Peyer's patch (tissue), 4 donors: ENCODE data around the gene OGDHL. TPM values are rescaled to one million over a fixed set of nuclear protein-coding genes. Genes with fewer than 3 reads are reported as not detected.

ENCODE experiments used
- DNase-seq, 3 donors: peaks; one replicate each; pipeline ENCODE4 v3.0.0-alpha.2; 2017 to 2019
- H3K27ac ChIP-seq, 4 donors: fragments of 200-600 bp; sonication (generic); one replicate each; pipeline ENCODE4 v1.5.1; 2016 to 2019
- H3K27me3 ChIP-seq, 2 donors: fragments of 200-600 bp; sonication (generic); one replicate each; pipeline ENCODE4 v1.5.1; 2019
- H3K36me3 ChIP-seq, 3 donors: fragments of 200-600 bp; sonication (generic); one replicate each; pipeline ENCODE4 v1.5.1; 2016 to 2019
- H3K4me1 ChIP-seq, 4 donors: fragments of 200-600 bp; sonication (generic); one replicate each; pipeline ENCODE4 v1.5.1; 2016 to 2019
- H3K4me3 ChIP-seq, 4 donors: fragments of 200-600 bp; sonication (generic); 1 replicate in 3 of 4; 2 replicates in 1 of 4; pipeline ENCODE4 v1.5.1; 2016 to 2019; ENCODE audit warnings: mild to moderate bottlenecking in 1 of 4
- H3K9me3 ChIP-seq, 4 donors: fragments of 200-600 bp; sonication (generic); one replicate each; pipeline ENCODE4 v1.5.1; 2016 to 2019; ENCODE audit warnings: mild to moderate bottlenecking in 1 of 4
- POLR2A ChIP-seq, 2 donors: fragments of 450-650 bp; IDR thresholded peaks; one replicate each; pipeline ENCODE4 v1.5.1; 2017; ENCODE audit warnings: antibody characterized with exemption in 2 of 2, mild to moderate bottlenecking in 2 of 2, moderate library complexity in 2 of 2
- total RNA-seq, 4 donors: library from RNA; depleted of rRNA; stranded (reverse); fragments of >200 nt; gene quantifications; one replicate each; pipeline ENCODE4 v1.1.0, GENCODE V29; 2016
- TF ChIP-seq, protein P1 (sequence below), 6 experiments: fragments of 450-650 bp in 4 of 6; fragments of 200-600 bp in 2 of 6; sonication (generic) in 1 of 6; IDR thresholded peaks; one replicate each; pipeline ENCODE4 v1.5.1; 2017 to 2019; ENCODE audit warnings: antibody characterized with exemption in 6 of 6, mild to moderate bottlenecking in 3 of 6, moderate library complexity in 1 of 6

OGDHL gene
- total RNA-seq, 4 donors from 2014 or later = 1.7 to 4.3 (median 3.0) TPM

DNA sequence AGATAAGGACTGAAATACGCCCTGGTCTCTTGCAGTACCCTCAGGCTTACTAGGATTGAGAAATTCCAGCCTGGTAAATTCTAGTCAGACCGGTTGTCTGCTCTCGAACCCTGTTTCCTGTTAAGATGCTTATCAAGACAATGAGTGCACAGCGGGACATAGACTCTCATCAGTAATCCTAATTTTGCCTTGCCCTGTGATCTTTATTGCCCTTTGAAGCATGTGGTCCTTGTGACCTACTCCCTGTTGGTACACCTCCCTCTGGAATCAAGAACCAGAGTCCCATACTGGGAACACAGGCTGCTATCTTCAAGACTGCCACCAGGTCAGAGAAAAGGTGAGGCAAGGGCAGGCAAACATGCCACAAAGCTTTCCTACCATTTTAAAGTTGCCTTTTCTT is 75.5 kb downstream of the OGDHL start:
- DNase-seq = no peak
- Histone ChIP-seq H3K27me3 (no peaks in the 10 kb centered on the region), H3K9me3 (no peaks in the 10 kb centered on the region), H3K4me3 (no peak overlapping the region), H3K4me1 (no peaks in the 10 kb centered on the region), H3K36me3 (no peaks in the 10 kb centered on the region), H3K27ac (no peak overlapping the region)
- TF ChIP-seq, protein P1, sequence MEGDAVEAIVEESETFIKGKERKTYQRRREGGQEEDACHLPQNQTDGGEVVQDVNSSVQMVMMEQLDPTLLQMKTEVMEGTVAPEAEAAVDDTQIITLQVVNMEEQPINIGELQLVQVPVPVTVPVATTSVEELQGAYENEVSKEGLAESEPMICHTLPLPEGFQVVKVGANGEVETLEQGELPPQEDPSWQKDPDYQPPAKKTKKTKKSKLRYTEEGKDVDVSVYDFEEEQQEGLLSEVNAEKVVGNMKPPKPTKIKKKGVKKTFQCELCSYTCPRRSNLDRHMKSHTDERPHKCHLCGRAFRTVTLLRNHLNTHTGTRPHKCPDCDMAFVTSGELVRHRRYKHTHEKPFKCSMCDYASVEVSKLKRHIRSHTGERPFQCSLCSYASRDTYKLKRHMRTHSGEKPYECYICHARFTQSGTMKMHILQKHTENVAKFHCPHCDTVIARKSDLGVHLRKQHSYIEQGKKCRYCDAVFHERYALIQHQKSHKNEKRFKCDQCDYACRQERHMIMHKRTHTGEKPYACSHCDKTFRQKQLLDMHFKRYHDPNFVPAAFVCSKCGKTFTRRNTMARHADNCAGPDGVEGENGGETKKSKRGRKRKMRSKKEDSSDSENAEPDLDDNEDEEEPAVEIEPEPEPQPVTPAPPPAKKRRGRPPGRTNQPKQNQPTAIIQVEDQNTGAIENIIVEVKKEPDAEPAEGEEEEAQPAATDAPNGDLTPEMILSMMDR (IDR thresholded peaks at IDR 0.05) = no peak
- TF ChIP-seq POLR2A (IDR thresholded peaks at IDR 0.05) = no peak

Other genes starting within 250 kb of the OGDHL start
- gene ERCC6, start 223.2 kb downstream of the OGDHL start, total RNA-seq = 10 to 100 TPM; 17.9 to 33.0 (median 26.5) TPM
- under 1 TPM in 1 of 4 donors, not detected in 3; 0.47 TPM for gene SLC18A3, start 152.0 kb downstream of the OGDHL start, total RNA-seq
- gene CHAT, start 148.3 kb downstream of the OGDHL start, total RNA-seq = 1 to 10 TPM in 3 of 4 donors, not detected in 1; 2.1 to 3.8 (median 3.4) TPM
- gene C10orf53, start 82.7 kb downstream of the OGDHL start, total RNA-seq = not detected
- 10 to 100 TPM; 21.0 to 77.6 (median 41.8) TPM for gene PARG, start 179.7 kb upstream of the OGDHL start, total RNA-seq
- 10 to 100 TPM; 16.8 to 36.1 (median 24.8) TPM for gene TIMM23B, start 179.7 kb upstream of the OGDHL start, total RNA-seq
- gene AGAP6, start 226.1 kb upstream of the OGDHL start, total RNA-seq = 10 to 100 TPM; 20.8 to 46.2 (median 39.7) TPM